Brain pericyte (primary cell): ENCODE measurements around the gene TAS1R1.

Experiments
- DNase-seq: peaks from one replicate; pipeline ENCODE4 v3.0.0-alpha.2; 2012; ENCODE audit warnings: low read depth, low spot score

TAS1R1 gene

GRCh38 chr1:6603915-6604558 is 48.9 kb downstream of the TAS1R1 start:
- no peak for DNase-seq

DNA sequence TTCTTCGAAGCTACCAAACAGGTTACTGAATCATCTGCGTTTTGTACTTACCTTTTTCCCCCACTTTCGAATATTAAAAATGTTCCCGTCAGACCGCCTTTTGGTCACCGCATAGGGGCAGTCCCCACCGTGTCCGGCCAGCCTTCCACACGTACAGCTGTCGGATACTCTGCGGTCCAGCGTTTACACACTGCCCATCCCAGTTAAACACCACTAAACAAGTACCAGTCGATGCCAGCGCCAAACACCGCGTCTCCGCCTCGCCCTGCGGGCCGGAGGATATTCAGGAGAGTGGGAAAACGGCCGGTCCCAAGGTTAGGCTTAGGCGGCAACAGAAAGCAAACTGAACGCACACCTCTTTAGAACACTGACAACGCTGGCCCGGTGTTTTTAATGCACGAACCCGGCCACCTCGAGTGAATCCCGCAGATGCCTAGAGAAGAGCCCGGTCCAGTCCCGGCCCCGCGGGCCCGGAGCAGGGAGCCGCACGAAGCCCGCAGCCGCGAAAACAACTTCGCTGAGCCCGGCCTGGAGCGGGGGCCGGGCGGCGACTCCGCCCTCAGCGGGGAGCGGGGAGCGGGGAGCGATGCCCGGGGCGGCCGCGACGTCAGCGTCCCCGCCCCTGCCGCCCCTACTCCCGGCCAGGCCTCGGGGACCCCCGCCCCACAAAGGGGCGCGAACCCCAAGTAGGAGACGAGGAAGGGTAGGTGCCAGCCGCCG is 57.7 kb downstream of the TAS1R1 start:
- no peak for DNase-seq

- peak; percentile 96 for DNase-seq
Measured at GRCh38 chr1:6613361-6614018, 58.4 kb downstream of the TAS1R1 start, which contains the start of gene PHF13. TSS of gene PHF13 (plus strand) at chr1:6613731. CDS start at chr1:6614067, 336 bp downstream.

GRCh38 chr1:6614019-6614928 is 59.2 kb downstream of the TAS1R1 start:
- no peak for DNase-seq

GRCh38 chr1:6614929-6615785 is 60.0 kb downstream of the TAS1R1 start:
- DNase-seq, result no peak

DNA sequence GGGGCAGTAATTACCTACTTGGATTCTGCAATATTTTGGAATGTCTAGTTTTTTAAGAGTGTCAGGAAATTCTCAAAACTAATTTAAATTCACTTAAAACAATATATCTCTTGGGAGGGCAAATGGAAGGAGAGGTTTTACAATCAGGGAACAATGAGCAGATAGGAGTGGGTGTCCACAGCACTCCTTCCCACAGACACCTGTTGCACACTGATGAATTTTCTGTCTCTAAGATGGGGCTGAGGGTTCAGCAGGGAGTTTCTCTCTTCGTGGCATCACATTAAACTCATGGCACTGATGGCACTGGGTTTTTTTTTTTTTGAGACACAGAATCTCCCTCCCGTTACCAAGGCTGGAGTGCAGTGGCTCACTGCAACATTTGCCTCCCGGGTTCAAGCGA is 63.9 kb downstream of the TAS1R1 start:
- DNase-seq, result no peak

DNA sequence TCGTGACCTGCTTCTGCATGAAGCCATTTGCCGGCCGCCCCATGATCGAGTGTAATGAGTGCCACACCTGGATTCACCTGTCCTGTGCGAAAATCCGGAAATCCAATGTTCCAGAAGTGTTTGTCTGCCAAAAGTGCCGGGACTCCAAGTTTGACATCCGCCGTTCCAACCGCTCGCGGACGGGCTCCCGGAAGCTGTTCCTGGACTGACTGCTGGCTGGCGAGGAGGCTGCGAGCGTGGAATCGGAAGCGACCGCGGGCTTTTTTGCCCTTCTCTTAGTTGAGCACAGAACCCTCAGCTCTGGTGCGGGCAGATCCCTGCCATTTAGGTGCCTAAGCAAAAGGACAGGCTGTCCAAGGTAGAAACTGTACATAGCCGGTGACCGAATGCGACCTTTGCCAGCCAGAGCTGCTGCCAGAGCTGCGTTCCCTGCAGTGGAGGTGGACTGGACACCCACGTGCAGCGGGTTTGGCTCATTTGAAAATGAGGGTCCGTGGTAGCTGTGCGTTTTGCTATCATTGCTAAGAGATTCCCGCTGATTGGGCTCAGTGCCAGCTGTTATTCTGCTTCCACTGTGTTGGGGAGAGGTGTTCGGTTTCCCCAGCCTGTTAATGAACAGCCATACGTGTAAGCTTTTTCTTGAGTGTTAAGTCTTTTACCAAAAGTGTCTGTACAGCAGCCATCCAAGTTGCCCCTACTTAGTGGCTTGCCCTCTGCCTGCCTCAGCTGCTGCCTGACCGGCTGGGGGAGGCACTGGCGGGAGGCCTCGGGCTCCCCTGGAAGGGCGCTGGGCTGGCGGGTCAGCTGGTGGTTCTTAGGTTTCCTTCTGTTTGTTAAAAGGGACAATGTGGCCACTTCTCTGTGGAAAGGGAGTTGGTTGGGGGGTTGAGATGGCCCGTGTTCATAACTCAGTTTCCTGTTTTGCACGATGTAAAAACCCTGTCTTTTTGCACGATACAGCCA is 66.6 kb downstream of the TAS1R1 start:
- DNase-seq, result no peak

DNA sequence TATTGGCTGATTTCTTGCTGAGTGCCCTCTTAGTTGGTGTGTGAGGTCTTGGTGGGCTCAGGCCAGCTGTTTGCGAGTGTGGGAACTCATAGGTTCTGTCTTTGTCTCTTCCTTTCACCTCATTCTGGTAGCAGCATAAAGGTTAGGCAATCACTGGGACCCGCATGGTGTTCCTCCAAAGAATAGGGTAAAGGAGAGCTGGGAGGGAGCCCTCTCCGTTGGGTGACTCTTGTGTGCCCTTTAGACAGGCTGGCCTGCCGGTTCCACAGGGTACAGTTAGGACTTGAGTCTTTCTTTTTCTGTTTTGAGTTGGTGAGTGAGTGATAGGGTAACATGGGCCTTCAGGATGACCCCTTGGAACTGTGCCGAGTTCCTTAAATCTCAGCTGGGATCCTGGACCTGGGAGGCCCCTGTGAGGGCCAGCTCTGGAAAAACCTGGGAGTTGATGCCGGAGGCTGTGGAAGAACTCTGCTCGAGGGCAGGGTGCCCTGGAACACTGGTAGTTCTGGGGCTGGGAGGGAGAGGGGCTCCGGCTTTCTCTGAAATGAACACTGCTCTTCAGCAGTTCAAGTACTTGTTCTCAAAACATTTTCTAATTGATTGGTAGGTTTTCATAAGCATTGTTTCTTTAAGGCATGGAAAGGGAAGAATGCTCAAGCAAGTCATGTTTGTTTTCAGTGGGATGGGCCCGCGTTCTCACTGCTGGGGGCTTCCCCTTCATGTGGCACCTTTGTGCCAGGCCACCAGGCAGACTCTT is 67.5 kb downstream of the TAS1R1 start:
- DNase-seq, result no peak

DNA sequence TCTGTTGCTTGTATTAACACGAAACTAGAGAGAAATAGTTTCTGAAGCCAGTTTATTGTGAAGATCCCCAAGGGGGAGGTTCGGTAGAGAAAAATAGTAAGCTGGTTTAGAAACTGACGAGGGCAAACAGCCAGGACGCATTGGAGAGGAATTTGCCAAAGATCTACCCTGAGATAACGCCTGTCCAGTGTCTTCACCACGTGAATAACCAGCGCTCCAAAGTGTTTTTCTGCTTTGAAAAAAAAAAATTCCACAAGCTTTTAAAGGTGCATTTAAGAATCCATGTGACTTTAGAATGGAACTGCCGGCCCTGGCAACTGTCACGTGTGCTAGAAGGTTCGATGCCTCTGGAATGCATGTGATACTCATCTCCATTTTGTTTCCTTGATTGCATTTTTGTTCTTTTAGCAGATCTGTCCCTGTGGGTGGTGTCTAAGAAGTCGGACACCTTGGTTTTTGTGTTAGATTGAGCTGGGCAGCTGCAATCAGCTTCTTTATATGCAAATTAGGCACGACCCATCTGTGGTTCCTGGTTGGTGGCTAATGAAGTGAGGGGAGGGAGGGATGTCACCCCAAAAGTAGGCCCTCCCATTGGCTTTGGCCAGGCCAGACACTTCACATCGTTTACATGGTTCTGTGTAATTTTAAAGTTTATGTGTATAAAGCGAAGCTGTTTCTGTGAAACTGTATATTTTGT is 68.3 kb downstream of the TAS1R1 start:
- no peak for DNase-seq

DNA sequence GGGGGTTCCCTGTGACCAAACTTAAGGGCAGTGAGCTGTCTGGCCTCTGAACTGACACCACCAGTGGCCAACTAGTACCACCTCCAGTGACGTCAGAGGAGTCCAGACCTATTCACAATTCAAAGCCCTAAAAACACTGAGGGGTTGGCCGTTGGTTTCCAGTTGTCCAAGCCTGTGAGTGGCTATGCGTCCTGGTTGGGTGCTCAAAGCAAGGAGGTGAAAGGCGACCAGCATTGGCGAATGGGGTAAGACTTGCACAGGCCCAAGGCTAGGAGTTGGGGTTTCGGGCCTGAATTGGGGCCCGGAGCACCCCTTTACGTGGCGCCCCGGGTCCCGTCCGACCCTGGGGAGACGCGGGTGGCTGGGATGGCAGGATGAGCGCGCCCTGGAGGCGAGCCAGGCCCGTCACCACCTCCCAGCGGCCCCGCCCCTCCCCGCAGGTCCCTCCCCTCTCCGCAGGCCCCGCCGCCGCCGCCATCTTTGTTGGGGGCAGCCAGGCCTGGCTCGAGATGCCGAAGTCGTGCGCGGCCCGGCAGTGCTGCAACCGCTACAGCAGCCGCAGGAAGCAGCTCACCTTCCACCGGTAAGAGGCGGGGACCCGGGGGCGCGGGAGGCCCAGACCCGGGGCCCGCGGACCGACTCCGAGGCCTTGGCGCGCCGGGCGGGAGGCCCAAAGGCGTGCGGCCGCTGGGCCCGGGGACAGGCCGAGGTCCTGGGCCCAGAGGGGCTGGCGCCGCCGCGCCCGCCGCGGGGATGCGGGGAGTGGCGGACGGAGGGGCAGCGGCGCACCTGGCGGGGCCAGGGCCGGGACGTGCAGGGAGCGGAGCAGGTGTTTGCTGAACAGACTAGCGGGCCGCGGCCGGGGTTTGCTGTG is 69.8 kb downstream of the TAS1R1 start, which contains the start of gene THAP3:
TSS of gene THAP3 (plus strand) at position 159 of the 874 bp plus-strand sequence. CDS start at position 510, 351 bp downstream.
- no peak for DNase-seq

DNA sequence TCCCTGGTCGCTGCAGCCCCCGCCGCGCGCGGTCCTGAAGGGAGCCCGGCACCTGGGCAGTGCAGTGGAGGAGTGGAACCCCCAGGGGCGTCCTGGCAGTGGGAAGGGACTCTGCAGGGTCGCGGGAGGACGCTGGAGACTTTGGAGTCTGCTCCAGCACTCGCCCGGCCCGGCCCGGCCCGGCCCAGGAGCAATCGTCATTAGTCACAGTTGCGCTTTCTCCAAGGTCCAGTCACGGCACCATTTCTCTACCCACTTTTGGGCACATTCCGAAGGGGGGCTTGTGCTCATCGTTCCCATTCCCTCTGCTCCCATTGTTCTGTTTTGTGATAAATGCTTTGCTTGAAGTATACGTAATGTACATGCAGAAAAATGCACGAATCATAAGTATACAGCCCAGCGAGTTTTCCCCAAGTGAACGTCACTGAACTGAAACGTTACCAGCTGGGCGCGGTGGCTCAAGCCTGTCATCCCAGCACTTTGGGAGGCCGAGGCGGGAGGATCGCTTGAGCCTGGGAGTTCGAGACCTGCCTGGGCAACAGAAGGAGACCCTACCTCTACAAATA is 70.6 kb downstream of the TAS1R1 start:
- DNase-seq, result no peak

GRCh38 chr1:6627031-6627430 is 71.9 kb downstream of the TAS1R1 start:
- DNase-seq, result no peak

GRCh38 chr1:6627841-6628545 is 72.9 kb downstream of the TAS1R1 start:
- DNase-seq, result no peak

DNA sequence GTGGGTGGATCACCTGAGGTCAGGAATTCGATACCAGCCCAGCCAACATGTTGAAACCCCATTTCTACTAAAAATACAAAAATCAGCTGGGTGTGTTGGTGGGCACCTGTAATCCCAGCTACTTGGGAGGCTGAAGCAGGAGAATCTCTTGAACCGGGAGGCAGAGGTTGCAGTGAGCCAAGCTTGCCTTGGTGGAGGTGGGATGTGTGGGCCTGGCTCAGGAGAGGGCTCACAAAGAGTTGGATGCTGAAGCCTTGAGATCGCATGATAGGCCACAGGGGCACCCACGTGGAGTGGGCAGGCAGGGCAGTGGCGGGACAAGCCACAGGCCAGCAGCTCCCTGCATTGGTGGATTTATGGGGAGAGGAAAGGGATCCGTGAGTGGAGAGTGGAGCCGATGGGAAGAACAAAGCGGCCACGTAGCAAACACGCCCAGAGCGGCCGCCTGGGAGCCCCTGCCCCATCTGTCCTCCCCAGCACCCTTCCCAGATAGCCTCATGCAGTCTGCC is 73.9 kb downstream of the TAS1R1 start:
- DNase-seq, result no peak
